ENCODE results near the gene RIPK4. TPM values are rescaled to one million over a fixed set of nuclear protein-coding genes. Genes with fewer than 3 reads are reported as not detected.

RIPK4 gene
- total RNA-seq, 1 experiment from 2014 or later, result 252 TPM

GRCh38 chr21:41769933-41770332 is 3.1 kb upstream of the RIPK4 start:
- Histone ChIP-seq H2AFZ (ENCODE audit: low read length) (no peak overlapping the region), H3K36me3 (ENCODE audit: low read depth, low read length) (peaks cover 12% of the 10 kb centered on the region), H3K27me3 (ENCODE audit: low read length) (no peaks in the 10 kb centered on the region), H3K4me3 (ENCODE audit: low read length) (peak overlapping the region; percentile 94; the same call in 1 of the 2 replicates), H3F3A (ENCODE audit: low read length, unreplicated experiment) (peaks cover 3% of the 10 kb centered on the region), H3K9ac (ENCODE audit: low read length) (no peak overlapping the region; the same call in 1 of the 2 replicates), H3K9me2 (replicated peaks; ENCODE audit: low read length) (no peaks in the 10 kb centered on the region), H4K20me1 (ENCODE audit: low read length) (peaks cover 18% of the 10 kb centered on the region), H3K4me1 (ENCODE audit: insufficient read depth, low read length) (peaks cover 22% of the 10 kb centered on the region), H3K79me2 (ENCODE audit: low read length) (peaks cover 44% of the 10 kb centered on the region), H3K4me2 (ENCODE audit: low read length) (peak overlapping the region; percentile 90), H3K9me3 (ENCODE audit: low read length) (no peaks in the 10 kb centered on the region), H3K27ac (ENCODE audit: low read length) (0 out of 2 replicates have a peak overlapping the region, but pooled peaks have one; percentile 97)
- DNase-seq (no peak), ATAC-seq (no peak)
- POLR2A ChIA-PET (ENCODE audit: unreplicated experiment), result no interaction called here
- CTCF ChIA-PET, result interaction anchor here (2.6 kb wide), 1 partner anchor 158 kb away, joined by 33 read pairs; no protein-coding TSS in a partner anchor
- no peak for TF ChIP-seq CTCF (conservative IDR thresholded peaks at IDR 0.05; ENCODE audit: low read depth, low read length)
- no peak for TF ChIP-seq EZH2phosphoT487 (IDR thresholded peaks at IDR 0.05; ENCODE audit: borderline replicate concordance, low read length)
- TF ChIP-seq EZH2 (IDR thresholded peaks at IDR 0.05; ENCODE audit: low read length, unreplicated experiment), result no peak
- intact Hi-C loops (cut with micrococcal nuclease), result loop anchor here (2.0 to 10.0 kb wide), 6 partner anchors 91 to 263 kb away; partner anchors contain the start of gene TMPRSS2
- no TSS peak for BruUV-seq (replicated peaks)

- peak overlapping the region; percentile 90 for H3K4me2 ChIP-seq (ENCODE audit: low read length)
- H3K4me1 ChIP-seq (ENCODE audit: insufficient read depth, low read length), result peaks cover 22% of the 10 kb centered on the region
- peaks cover 3% of the 10 kb centered on the region for H3F3A ChIP-seq (ENCODE audit: low read length, unreplicated experiment)
- DNase-seq, result no peak
- no peaks in the 10 kb centered on the region for H3K9me3 ChIP-seq (ENCODE audit: low read length)
- peaks cover 22% of the 10 kb centered on the region for H4K20me1 ChIP-seq (ENCODE audit: low read length)
- H3K27ac ChIP-seq (ENCODE audit: low read length), result peak overlapping the region; percentile 97
- intact Hi-C loops (cut with micrococcal nuclease), result loop anchor here (2.0 to 10.0 kb wide), 6 partner anchors 91 to 262 kb away; partner anchors contain the start of gene TMPRSS2
- ChIA-PET POLR2A (ENCODE audit: unreplicated experiment) (no interaction called here), CTCF (interaction anchor here (2.6 kb wide), 1 partner anchor 157 kb away, joined by 33 read pairs; no protein-coding TSS in a partner anchor)
- no peaks in the 10 kb centered on the region for H3K27me3 ChIP-seq (ENCODE audit: low read length)
- ATAC-seq, result no peak
- peaks cover 16% of the 10 kb centered on the region for H3K36me3 ChIP-seq (ENCODE audit: low read depth, low read length)
- BruUV-seq (replicated peaks), result no TSS peak
- no peak for TF ChIP-seq EZH2 (IDR thresholded peaks at IDR 0.05; ENCODE audit: low read length, unreplicated experiment)
- no peak for TF ChIP-seq CTCF (conservative IDR thresholded peaks at IDR 0.05; ENCODE audit: low read depth, low read length)
- no peak for TF ChIP-seq EZH2phosphoT487 (IDR thresholded peaks at IDR 0.05; ENCODE audit: borderline replicate concordance, low read length)
- H3K9me2 ChIP-seq (replicated peaks; ENCODE audit: low read length), result no peaks in the 10 kb centered on the region
- H2AFZ ChIP-seq (ENCODE audit: low read length), result no peak overlapping the region
- H3K4me3 ChIP-seq (ENCODE audit: low read length), result peak overlapping the region; percentile 94
- peaks cover 48% of the 10 kb centered on the region for H3K79me2 ChIP-seq (ENCODE audit: low read length)
- H3K9ac ChIP-seq (ENCODE audit: low read length), result peak overlapping the region; percentile 94
These were observed 2.7 kb upstream of the RIPK4 start for GRCh38 chr21:41769521-41769920.

- intact Hi-C loops (cut with micrococcal nuclease), result loop anchor here (2.0 to 10.0 kb wide), 6 partner anchors 90 to 262 kb away; partner anchors contain the start of gene TMPRSS2
- Histone ChIP-seq H3F3A (ENCODE audit: low read length, unreplicated experiment) (peaks cover 3% of the 10 kb centered on the region), H2AFZ (ENCODE audit: low read length) (no peak overlapping the region), H3K9me2 (replicated peaks; ENCODE audit: low read length) (no peaks in the 10 kb centered on the region), H4K20me1 (ENCODE audit: low read length) (peaks cover 26% of the 10 kb centered on the region), H3K4me2 (ENCODE audit: low read length) (peak overlapping the region; percentile 90), H3K27ac (ENCODE audit: low read length) (peak overlapping the region; percentile 97), H3K9ac (ENCODE audit: low read length) (peak overlapping the region; percentile 94), H3K4me1 (ENCODE audit: insufficient read depth, low read length) (peaks cover 26% of the 10 kb centered on the region), H3K36me3 (ENCODE audit: low read depth, low read length) (peaks cover 20% of the 10 kb centered on the region), H3K27me3 (ENCODE audit: low read length) (no peaks in the 10 kb centered on the region), H3K9me3 (ENCODE audit: low read length) (no peaks in the 10 kb centered on the region), H3K79me2 (ENCODE audit: low read length) (peaks cover 52% of the 10 kb centered on the region), H3K4me3 (ENCODE audit: low read length) (peak overlapping the region; percentile 94)
- BruUV-seq (replicated peaks), result no TSS peak
- TF ChIP-seq EZH2phosphoT487 (IDR thresholded peaks at IDR 0.05; ENCODE audit: borderline replicate concordance, low read length), result no peak
- no peak for TF ChIP-seq CTCF (conservative IDR thresholded peaks at IDR 0.05; ENCODE audit: low read depth, low read length)
- TF ChIP-seq EZH2 (IDR thresholded peaks at IDR 0.05; ENCODE audit: low read length, unreplicated experiment), result no peak
- POLR2A ChIA-PET (ENCODE audit: unreplicated experiment), result interaction anchor here (0.5 to 2.7 kb wide), 7 partner anchors 17 to 156 kb away, joined by 3 to 19 read pairs (median 6); no protein-coding TSS in a partner anchor
- CTCF ChIA-PET, result interaction anchor here (0.5 to 2.6 kb wide), 10 partner anchors 9 to 188 kb away, joined by 3 to 33 read pairs (median 6); no protein-coding TSS in a partner anchor
- DNase-seq, result no peak
- no peak for ATAC-seq
These were observed 2.3 kb upstream of the RIPK4 start for GRCh38 chr21:41769111-41769510.
